Measurements from ENCODE around the gene EPB41L4B.
"Not testable (repeated sequence)": the region's sequence is repeated elsewhere in the genome, so short reads cannot be mapped to it uniquely, and the experiment has no call there.

EPB41L4B gene

GRCh38 chr9:109156708-109157107 is 164.2 kb downstream of the EPB41L4B start:
- no peak for DNase-seq

- no peak for DNase-seq
Measured at GRCh38 chr9:109150925-109151545, 169.8 kb downstream of the EPB41L4B start.

GRCh38 chr9:109149722-109150121 is 171.1 kb downstream of the EPB41L4B start:
- no peak for DNase-seq

GRCh38 chr9:109149089-109149488 is 171.8 kb downstream of the EPB41L4B start:
- DNase-seq: no peak

- DNase-seq: no peak
Measured at GRCh38 chr9:109145051-109145450, 175.8 kb downstream of the EPB41L4B start.

- DNase-seq: no peak
Measured at GRCh38 chr9:109143881-109144562, 176.8 kb downstream of the EPB41L4B start.

- no peak for DNase-seq
Measured at GRCh38 chr9:109141375-109141774, 179.5 kb downstream of the EPB41L4B start.

- no peak for DNase-seq
Measured at GRCh38 chr9:109139851-109140250, 181.0 kb downstream of the EPB41L4B start.

GRCh38 chr9:109138421-109138820 is 182.4 kb downstream of the EPB41L4B start:
- DNase-seq: no peak

GRCh38 chr9:109134167-109134578 is 186.7 kb downstream of the EPB41L4B start:
- no peak for DNase-seq

- DNase-seq: no peak
Measured at GRCh38 chr9:109133533-109133932, 187.3 kb downstream of the EPB41L4B start.

GRCh38 chr9:109132567-109133021 is 188.3 kb downstream of the EPB41L4B start:
- no peak for DNase-seq

- no peak for DNase-seq
Measured at GRCh38 chr9:109129470-109130197, 191.2 kb downstream of the EPB41L4B start.

GRCh38 chr9:109126671-109127070 is 194.2 kb downstream of the EPB41L4B start:
- not testable (repeated sequence) for DNase-seq

GRCh38 chr9:109124121-109124520 is 196.7 kb downstream of the EPB41L4B start:
- no peak for DNase-seq

- DNase-seq: no peak
Measured at GRCh38 chr9:109122726-109123621, 197.9 kb downstream of the EPB41L4B start.

All from stimulated activated CD4-positive, alpha-beta T cell treated with anti-CD3 and anti-CD28 coated beads, Interleukin-2, amount 100 ng/mL, for 48 hours (primary cell).